ENCODE measurements around the gene TCEANC2.
"Not testable (repeated sequence)": the region's sequence is repeated elsewhere in the genome, so short reads cannot be mapped to it uniquely, and the experiment has no call there.

TCEANC2 gene

GRCh38 chr1:54024811-54025210, 28.6 kb upstream of the TCEANC2 start:
- not testable (repeated sequence) for DNase-seq (ENCODE audit: low read depth in 2 of 2, low spot score in 1 of 2)

- DNase-seq (ENCODE audit: low read depth in 2 of 2, low spot score in 1 of 2), result no peak
Observed at GRCh38 chr1:54027848-54028247, 25.6 kb upstream of the TCEANC2 start.

GRCh38 chr1:54028306-54029251, 24.8 kb upstream of the TCEANC2 start:
- no peak for DNase-seq (ENCODE audit: low read depth in 2 of 2, low spot score in 1 of 2)

GRCh38 chr1:54037476-54037875, 15.9 kb upstream of the TCEANC2 start:
- DNase-seq (ENCODE audit: low read depth in 2 of 2, low spot score in 1 of 2), result no peak

- DNase-seq (ENCODE audit: low read depth in 2 of 2, low spot score in 1 of 2), result no peak
Observed at GRCh38 chr1:54041806-54042205, 11.6 kb upstream of the TCEANC2 start.

- DNase-seq (ENCODE audit: low read depth in 2 of 2, low spot score in 1 of 2), result no peak
Observed at GRCh38 chr1:54045496-54045895, 7.9 kb upstream of the TCEANC2 start.

- DNase-seq (ENCODE audit: low read depth in 2 of 2, low spot score in 1 of 2), result no peak
Observed at GRCh38 chr1:54046671-54047383, 6.6 kb upstream of the TCEANC2 start.

- no peak for DNase-seq (ENCODE audit: low read depth in 2 of 2, low spot score in 1 of 2)
Observed at GRCh38 chr1:54047384-54048305, 5.8 kb upstream of the TCEANC2 start.

- not testable (repeated sequence) for DNase-seq (ENCODE audit: low read depth in 2 of 2, low spot score in 1 of 2)
Observed at GRCh38 chr1:54050435-54050834, 3.0 kb upstream of the TCEANC2 start.

GRCh38 chr1:54051933-54052430, 1.4 kb upstream of the TCEANC2 start:
- DNase-seq (ENCODE audit: low read depth in 2 of 2, low spot score in 1 of 2), result no peak

- DNase-seq (ENCODE audit: low read depth in 2 of 2, low spot score in 1 of 2), result no peak
Observed at GRCh38 chr1:54052431-54052933, 926 bp upstream of the TCEANC2 start.

- no peak for DNase-seq (ENCODE audit: low read depth in 2 of 2, low spot score in 1 of 2)
Observed at GRCh38 chr1:54053745-54054437, 483 bp downstream of the TCEANC2 start.

GRCh38 chr1:54054438-54054749, 986 bp downstream of the TCEANC2 start:
- no peak for DNase-seq (ENCODE audit: low read depth in 2 of 2, low spot score in 1 of 2)

GRCh38 chr1:54064299-54064698, 10.9 kb downstream of the TCEANC2 start:
- DNase-seq (ENCODE audit: low read depth in 2 of 2, low spot score in 1 of 2), result no peak

GRCh38 chr1:54069791-54070170, 16.4 kb downstream of the TCEANC2 start:
- no peak for DNase-seq (ENCODE audit: low read depth in 2 of 2, low spot score in 1 of 2)

- no peak for DNase-seq (ENCODE audit: low read depth in 2 of 2, low spot score in 1 of 2)
Observed at GRCh38 chr1:54070171-54070837, 16.9 kb downstream of the TCEANC2 start.

GRCh38 chr1:54077359-54077758, 24.0 kb downstream of the TCEANC2 start:
- no peak for DNase-seq (ENCODE audit: low read depth in 2 of 2, low spot score in 1 of 2)

- DNase-seq (ENCODE audit: low read depth in 2 of 2, low spot score in 1 of 2), result no peak
Observed at GRCh38 chr1:54080598-54081049, 27.2 kb downstream of the TCEANC2 start.
